ENCODE measurements around the gene TMEM9.

The TMEM9 gene

DNA sequence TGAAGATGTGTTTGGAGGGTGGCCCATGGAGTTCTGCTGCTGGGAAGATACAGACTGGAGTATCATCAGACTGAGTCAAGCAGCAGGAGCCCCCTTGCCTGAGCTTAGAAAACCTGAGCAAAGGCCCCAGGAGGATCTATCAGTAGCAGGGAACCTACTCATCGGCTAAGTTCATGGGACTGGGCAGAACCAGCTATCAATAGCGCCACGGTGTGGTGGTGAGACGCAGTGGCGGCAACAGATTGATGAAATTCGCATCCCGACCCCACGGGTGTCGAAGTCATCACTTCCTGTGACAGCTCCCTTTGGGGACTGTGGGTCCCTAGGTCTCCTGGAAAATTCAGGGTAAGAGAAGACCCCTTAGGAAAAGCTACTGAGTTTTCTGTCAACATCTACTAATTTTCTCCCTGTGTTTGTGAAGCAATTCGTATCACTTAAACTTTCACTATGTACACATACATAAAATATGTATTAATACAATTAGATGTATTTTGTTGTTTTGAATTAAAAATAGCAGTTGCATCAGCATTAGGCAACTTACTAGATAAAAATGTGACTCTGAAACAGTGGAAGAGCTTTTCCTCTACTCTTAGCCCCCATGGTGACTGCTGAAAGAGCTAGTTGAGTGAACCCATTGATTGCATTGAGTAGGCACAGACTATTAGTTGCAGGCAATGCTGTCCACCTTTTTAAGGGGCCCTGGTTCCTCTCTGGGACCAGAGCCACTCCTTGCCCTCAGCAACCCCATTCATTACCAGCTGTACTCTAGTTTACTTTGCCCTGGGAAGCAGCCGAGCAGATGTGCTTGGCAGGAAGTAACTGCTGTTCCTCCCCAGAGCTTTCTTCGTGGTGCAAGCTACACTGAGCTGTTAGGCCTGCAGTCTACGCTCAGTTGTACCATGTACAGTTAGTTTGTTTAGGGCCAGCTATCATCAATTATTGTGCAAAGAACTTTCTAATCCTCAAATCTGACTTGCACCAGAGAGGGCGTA is 34.8 kb downstream of the TMEM9 start:
- peak; percentile 73 for TF ChIP-seq RAD21 (IDR thresholded peaks at IDR 0.05; ENCODE audit: low read depth)
- TF ChIP-seq NFIC (IDR thresholded peaks at IDR 0.05), result no peak
- no peak for TF ChIP-seq CREB1 (IDR thresholded peaks at IDR 0.05; ENCODE audit: low read depth)
- TF ChIP-seq, protein P1, sequence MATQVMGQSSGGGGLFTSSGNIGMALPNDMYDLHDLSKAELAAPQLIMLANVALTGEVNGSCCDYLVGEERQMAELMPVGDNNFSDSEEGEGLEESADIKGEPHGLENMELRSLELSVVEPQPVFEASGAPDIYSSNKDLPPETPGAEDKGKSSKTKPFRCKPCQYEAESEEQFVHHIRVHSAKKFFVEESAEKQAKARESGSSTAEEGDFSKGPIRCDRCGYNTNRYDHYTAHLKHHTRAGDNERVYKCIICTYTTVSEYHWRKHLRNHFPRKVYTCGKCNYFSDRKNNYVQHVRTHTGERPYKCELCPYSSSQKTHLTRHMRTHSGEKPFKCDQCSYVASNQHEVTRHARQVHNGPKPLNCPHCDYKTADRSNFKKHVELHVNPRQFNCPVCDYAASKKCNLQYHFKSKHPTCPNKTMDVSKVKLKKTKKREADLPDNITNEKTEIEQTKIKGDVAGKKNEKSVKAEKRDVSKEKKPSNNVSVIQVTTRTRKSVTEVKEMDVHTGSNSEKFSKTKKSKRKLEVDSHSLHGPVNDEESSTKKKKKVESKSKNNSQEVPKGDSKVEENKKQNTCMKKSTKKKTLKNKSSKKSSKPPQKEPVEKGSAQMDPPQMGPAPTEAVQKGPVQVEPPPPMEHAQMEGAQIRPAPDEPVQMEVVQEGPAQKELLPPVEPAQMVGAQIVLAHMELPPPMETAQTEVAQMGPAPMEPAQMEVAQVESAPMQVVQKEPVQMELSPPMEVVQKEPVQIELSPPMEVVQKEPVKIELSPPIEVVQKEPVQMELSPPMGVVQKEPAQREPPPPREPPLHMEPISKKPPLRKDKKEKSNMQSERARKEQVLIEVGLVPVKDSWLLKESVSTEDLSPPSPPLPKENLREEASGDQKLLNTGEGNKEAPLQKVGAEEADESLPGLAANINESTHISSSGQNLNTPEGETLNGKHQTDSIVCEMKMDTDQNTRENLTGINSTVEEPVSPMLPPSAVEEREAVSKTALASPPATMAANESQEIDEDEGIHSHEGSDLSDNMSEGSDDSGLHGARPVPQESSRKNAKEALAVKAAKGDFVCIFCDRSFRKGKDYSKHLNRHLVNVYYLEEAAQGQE (IDR thresholded peaks at IDR 0.05; ENCODE audit: low read depth), result no peak
- TF ChIP-seq EGR1 (IDR thresholded peaks at IDR 0.05), result no peak

DNA sequence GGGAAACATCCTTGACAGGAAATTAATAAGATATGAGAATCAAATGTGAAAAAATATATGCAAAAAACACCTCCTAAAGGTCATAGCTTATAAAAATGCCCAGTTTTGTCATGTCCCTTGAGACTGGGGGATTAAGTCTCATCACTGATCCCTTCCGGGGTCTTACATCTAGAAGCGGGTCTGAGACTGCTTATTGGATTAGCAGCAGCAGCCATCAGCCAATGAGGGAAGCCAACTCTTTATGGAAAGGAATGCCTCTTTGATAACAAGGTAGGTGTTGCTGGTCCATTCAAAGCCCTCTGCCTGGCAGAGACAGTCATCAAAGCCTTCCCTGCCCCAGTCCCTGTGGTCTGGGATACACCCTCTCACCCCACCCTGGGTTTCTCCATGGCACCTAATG is 38.2 kb downstream of the TMEM9 start:
- TF ChIP-seq, protein P2, sequence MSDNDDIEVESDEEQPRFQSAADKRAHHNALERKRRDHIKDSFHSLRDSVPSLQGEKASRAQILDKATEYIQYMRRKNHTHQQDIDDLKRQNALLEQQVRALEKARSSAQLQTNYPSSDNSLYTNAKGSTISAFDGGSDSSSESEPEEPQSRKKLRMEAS (IDR thresholded peaks at IDR 0.05), result no peak
- TF ChIP-seq CREB1 (IDR thresholded peaks at IDR 0.05; ENCODE audit: low read depth), result no peak
- TF ChIP-seq TCF12 (IDR thresholded peaks at IDR 0.05; ENCODE audit: low read depth), result no peak
- TF ChIP-seq YY1 (IDR thresholded peaks at IDR 0.05; ENCODE audit: low read depth), result no peak
- no peak for TF ChIP-seq RAD21 (IDR thresholded peaks at IDR 0.05; ENCODE audit: low read depth)
- no peak for TF ChIP-seq EP300 (IDR thresholded peaks at IDR 0.05; ENCODE audit: borderline replicate concordance)
- no peak for TF ChIP-seq TAF1 (IDR thresholded peaks at IDR 0.05; ENCODE audit: low read depth)

DNA sequence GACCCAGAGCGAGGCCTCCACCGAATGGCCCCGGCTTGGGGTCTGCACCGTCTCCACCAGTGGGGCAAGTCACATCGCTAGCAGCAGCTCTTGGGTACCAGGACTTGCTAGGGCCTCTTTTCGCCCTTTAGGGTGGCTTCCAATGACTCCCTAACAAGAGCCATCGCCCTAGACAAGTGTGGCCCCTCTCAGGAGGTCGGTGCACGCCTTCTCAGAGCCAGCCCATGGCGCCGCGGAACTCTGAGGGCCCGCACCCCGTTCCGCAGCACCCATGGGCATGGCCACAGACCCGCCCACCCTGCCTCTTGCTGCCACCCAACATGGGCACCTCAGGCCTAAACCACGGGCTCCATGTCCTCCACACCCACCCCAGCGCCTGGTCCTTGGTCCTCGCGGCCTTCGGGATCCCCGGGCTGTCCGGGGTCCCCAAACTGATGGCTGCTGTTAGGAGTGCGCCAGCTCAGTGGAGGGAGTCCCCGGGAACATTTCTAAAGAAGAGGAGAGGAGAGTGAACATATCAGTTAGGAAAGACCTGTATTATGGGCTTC is 38.8 kb downstream of the TMEM9 start:
- TF ChIP-seq FOXM1 (IDR thresholded peaks at IDR 0.05; ENCODE audit: borderline replicate concordance, low read depth) (no peak), TAF1 (IDR thresholded peaks at IDR 0.05; ENCODE audit: low read depth) (no peak), EGR1 (IDR thresholded peaks at IDR 0.05) (no peak), TCF12 (IDR thresholded peaks at IDR 0.05; ENCODE audit: low read depth) (no peak)
- TF ChIP-seq, protein P3, sequence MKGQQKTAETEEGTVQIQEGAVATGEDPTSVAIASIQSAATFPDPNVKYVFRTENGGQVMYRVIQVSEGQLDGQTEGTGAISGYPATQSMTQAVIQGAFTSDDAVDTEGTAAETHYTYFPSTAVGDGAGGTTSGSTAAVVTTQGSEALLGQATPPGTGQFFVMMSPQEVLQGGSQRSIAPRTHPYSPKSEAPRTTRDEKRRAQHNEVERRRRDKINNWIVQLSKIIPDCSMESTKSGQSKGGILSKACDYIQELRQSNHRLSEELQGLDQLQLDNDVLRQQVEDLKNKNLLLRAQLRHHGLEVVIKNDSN (IDR thresholded peaks at IDR 0.05), result no peak
- TF ChIP-seq, protein P2 (IDR thresholded peaks at IDR 0.05), result no peak

DNA sequence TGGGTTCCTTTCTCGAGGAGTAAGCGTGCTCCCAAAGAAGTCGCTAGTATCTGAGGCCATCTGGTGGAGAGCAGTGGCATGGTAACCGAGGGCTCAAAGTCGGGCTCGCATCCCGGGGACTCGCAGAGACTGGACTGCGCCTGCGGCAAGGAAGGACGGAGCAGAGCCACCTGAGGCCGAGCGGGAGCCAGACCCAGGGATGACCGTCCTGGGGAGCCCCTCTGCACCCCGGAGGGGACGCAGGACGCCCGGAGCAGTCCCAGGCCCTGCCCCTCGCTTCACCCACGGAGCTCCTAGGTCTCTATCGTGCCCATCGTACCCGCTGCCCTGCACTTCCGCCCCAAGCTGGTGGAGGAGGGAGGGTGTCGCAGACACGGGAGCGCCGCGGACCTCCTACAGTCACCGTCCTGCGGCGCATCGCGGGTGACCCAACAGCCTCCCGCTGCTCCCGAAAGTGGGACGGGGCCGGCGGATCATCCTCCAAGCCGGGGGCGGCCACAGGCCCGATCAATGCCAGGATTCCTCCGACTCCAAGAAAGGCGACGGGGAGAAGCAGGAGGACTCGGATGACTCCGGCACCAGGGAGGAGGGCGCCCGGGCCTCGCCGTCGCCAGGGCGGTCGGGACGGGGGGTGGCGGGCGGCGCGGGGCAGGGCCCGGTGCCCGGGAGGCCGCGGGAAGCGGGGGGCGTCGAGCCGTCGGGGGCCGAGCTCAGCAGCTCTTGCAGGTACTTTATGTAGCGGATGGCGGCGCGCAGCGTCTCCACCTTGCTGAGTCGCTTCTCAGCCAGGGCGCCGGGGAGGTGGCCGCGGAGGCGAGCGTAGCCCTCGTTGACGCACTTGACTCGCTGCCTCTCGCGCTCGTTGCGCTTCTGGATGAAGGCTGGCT is 39.8 kb downstream of the TMEM9 start:
- no peak for TF ChIP-seq YY1 (IDR thresholded peaks at IDR 0.05; ENCODE audit: low read depth)
- no peak for TF ChIP-seq TAF1 (IDR thresholded peaks at IDR 0.05; ENCODE audit: low read depth)
- TF ChIP-seq ZBTB7A (IDR thresholded peaks at IDR 0.05; ENCODE audit: low read depth), result 0 out of 2 replicates have a peak, but pooled peaks have one; percentile 25
- no peak for TF ChIP-seq TCF12 (IDR thresholded peaks at IDR 0.05; ENCODE audit: low read depth)
- TF ChIP-seq RAD21 (IDR thresholded peaks at IDR 0.05; ENCODE audit: low read depth), result peak; percentile 97
- no peak for TF ChIP-seq CREB1 (IDR thresholded peaks at IDR 0.05; ENCODE audit: low read depth)
- TF ChIP-seq, protein P2 (IDR thresholded peaks at IDR 0.05), result peak; percentile 77
- no peak for TF ChIP-seq CEBPB (IDR thresholded peaks at IDR 0.05)

DNA sequence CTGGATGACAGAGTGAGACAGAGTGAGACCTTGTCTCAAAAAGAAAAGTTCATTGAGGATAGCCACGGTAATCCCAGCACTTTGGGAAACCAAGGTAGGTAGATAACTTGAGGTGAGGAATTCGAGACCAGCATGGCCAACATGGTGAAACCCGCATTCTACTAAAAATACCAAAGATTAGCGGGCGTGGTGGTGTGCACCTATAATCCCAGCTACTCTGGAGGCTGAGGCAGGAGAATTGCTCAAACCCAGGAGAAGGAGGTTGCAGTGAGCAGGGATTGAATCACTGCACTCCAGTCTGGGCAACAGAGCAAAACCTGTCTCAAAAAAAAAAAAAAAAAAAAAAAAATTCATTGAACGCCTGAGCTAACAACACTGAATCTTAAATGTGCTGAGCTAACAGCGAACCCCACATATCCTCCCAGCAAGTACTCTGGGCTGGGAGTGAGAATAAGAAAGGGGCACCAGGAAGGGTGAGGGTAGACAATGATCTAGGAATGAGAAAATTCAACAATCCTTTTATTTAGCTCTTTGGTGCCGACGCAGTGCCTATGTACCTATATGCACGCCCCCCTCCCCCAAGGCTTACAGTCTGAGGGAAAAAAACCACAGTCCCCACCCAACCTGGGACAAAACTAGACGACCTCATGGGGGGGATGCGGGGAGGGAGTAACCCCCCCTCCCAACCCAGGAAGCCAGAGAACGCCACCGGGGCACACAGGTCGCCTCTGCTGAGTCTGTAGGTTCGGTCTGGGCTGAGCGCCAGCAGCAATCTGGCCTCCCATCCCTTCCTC is 40.6 kb downstream of the TMEM9 start:
- no peak for TF ChIP-seq TCF12 (IDR thresholded peaks at IDR 0.05; ENCODE audit: low read depth)
- no peak for TF ChIP-seq CEBPB (IDR thresholded peaks at IDR 0.05)
- no peak for TF ChIP-seq NFIC (IDR thresholded peaks at IDR 0.05)
- TF ChIP-seq CREB1 (IDR thresholded peaks at IDR 0.05; ENCODE audit: low read depth), result no peak
- TF ChIP-seq, protein P1 (IDR thresholded peaks at IDR 0.05; ENCODE audit: low read depth), result no peak
- TF ChIP-seq, protein P3 (IDR thresholded peaks at IDR 0.05), result no peak
- no peak for TF ChIP-seq RAD21 (IDR thresholded peaks at IDR 0.05; ENCODE audit: low read depth)
- no peak for TF ChIP-seq EP300 (IDR thresholded peaks at IDR 0.05; ENCODE audit: borderline replicate concordance)
- no peak for TF ChIP-seq EGR1 (IDR thresholded peaks at IDR 0.05)
- no peak for TF ChIP-seq ZBTB7A (IDR thresholded peaks at IDR 0.05; ENCODE audit: low read depth)
- TF ChIP-seq TEAD4 (IDR thresholded peaks at IDR 0.05), result no peak
- no peak for TF ChIP-seq TAF1 (IDR thresholded peaks at IDR 0.05; ENCODE audit: low read depth)
- TF ChIP-seq YY1 (IDR thresholded peaks at IDR 0.05; ENCODE audit: low read depth), result no peak
- no peak for TF ChIP-seq FOXM1 (IDR thresholded peaks at IDR 0.05; ENCODE audit: borderline replicate concordance, low read depth)
- TF ChIP-seq, protein P2 (IDR thresholded peaks at IDR 0.05), result no peak

Data from Ishikawa (cell line).